ENCODE measurements around the gene NT5C2. TPM values are rescaled to one million over a fixed set of nuclear protein-coding genes. Genes with fewer than 3 reads are reported as not detected.

Gene NT5C2
- total and polyA plus RNA-seq, 2 experiments from 2014 or later = 52.6 to 69.0 TPM

GRCh38 chr10:103117247-103117646 is 75.8 kb downstream of the NT5C2 start:
- WGBS, 2 experiments (ENCODE audit: low coverage in 1 of 2, low lambda C conversion rate in 2 of 2, missing lambda C conversion rate in 2 of 2) = 100% methylated on average over 2 of the region's 2 CpGs
- H3K4me3 ChIP-seq = no peak overlapping the region
- H3F3A ChIP-seq (ENCODE audit: insufficient read depth) = peaks cover 14% of the 10 kb centered on the region
- DNase-seq = no peak
- H3K4me2 ChIP-seq (ENCODE audit: unreplicated experiment) = no peak overlapping the region
- TF ChIP-seq EZH2phosphoT487 (IDR thresholded peaks at IDR 0.05; ENCODE audit: insufficient read depth, low read depth) (no peak), EZH2 (IDR thresholded peaks at IDR 0.05; ENCODE audit: insufficient read depth, poor library complexity, severe bottlenecking) (no peak)
- peaks cover 5% of the 10 kb centered on the region; the same call in 1 of the 2 replicates for H3K36me3 ChIP-seq (ENCODE audit: low read depth)
- H3K79me2 ChIP-seq (ENCODE audit: insufficient read depth) = peaks cover 91% of the 10 kb centered on the region
- peaks cover 5% of the 10 kb centered on the region; the same call in 1 of the 2 replicates for H4K20me1 ChIP-seq (ENCODE audit: insufficient read depth)
- no peak overlapping the region for H3K9ac ChIP-seq
- H3K9me2 ChIP-seq (ENCODE audit: insufficient read depth) = no peaks in the 10 kb centered on the region
- no peak overlapping the region for H3K27ac ChIP-seq
- in situ Hi-C loops (cut with MboI) = no loop called here
- H3K9me3 ChIP-seq (ENCODE audit: low read depth) = no peaks in the 10 kb centered on the region
- H3K27me3 ChIP-seq (replicated peaks; ENCODE audit: insufficient read depth) = no peaks in the 10 kb centered on the region
- H3K4me1 ChIP-seq (ENCODE audit: insufficient read depth) = peaks cover 24% of the 10 kb centered on the region
- H2AFZ ChIP-seq = no peak overlapping the region

- in situ Hi-C loops (cut with MboI) = no loop called here
- H3K4me1 ChIP-seq (ENCODE audit: insufficient read depth) = peaks cover 7% of the 10 kb centered on the region
Observed at GRCh38 chr10:103114876-103115275, 78.2 kb downstream of the NT5C2 start.

GRCh38 chr10:103111918-103112877 is 80.9 kb downstream of the NT5C2 start:
- Histone ChIP-seq H4K20me1 (ENCODE audit: insufficient read depth) (peaks cover 5% of the 10 kb centered on the region; the same call in 1 of the 2 replicates), H3K9me3 (ENCODE audit: low read depth) (no peaks in the 10 kb centered on the region), H3K4me1 (ENCODE audit: insufficient read depth) (peaks cover 6% of the 10 kb centered on the region), H3K27me3 (replicated peaks; ENCODE audit: insufficient read depth) (no peaks in the 10 kb centered on the region), H3F3A (ENCODE audit: insufficient read depth) (peaks cover 17% of the 10 kb centered on the region), H3K9me2 (ENCODE audit: insufficient read depth) (no peaks in the 10 kb centered on the region), H3K9ac (no peak overlapping the region), H3K4me2 (ENCODE audit: unreplicated experiment) (no peak overlapping the region), H3K4me3 (no peak overlapping the region), H3K79me2 (ENCODE audit: insufficient read depth) (peaks cover 93% of the 10 kb centered on the region), H2AFZ (no peak overlapping the region), H3K27ac (peak overlapping the region; percentile 20), H3K36me3 (ENCODE audit: low read depth) (peaks cover 9% of the 10 kb centered on the region; the same call in 1 of the 2 replicates)
- TF ChIP-seq EZH2 (IDR thresholded peaks at IDR 0.05; ENCODE audit: insufficient read depth, poor library complexity, severe bottlenecking) (no peak), EZH2phosphoT487 (IDR thresholded peaks at IDR 0.05; ENCODE audit: insufficient read depth, low read depth) (no peak)
- WGBS, 2 experiments (ENCODE audit: low coverage in 1 of 2, low lambda C conversion rate in 2 of 2, missing lambda C conversion rate in 2 of 2) = 53 to 58% methylated on average over 4 of the region's 4 CpGs
- no peak for DNase-seq
- in situ Hi-C loops (cut with MboI) = no loop called here

More at GRCh38 chr10:103114876-103115275, 78.2 kb downstream of the NT5C2 start:
- no peaks in the 10 kb centered on the region for H3K9me3 ChIP-seq (ENCODE audit: low read depth)
- H3K27me3 ChIP-seq (replicated peaks; ENCODE audit: insufficient read depth) = no peaks in the 10 kb centered on the region
- H4K20me1 ChIP-seq (ENCODE audit: insufficient read depth) = peaks cover 5% of the 10 kb centered on the region; the same call in 1 of the 2 replicates
- H3K4me2 ChIP-seq (ENCODE audit: unreplicated experiment) = no peak overlapping the region
- peaks cover 5% of the 10 kb centered on the region; the same call in 1 of the 2 replicates for H3K36me3 ChIP-seq (ENCODE audit: low read depth)
- TF ChIP-seq EZH2 (IDR thresholded peaks at IDR 0.05; ENCODE audit: insufficient read depth, poor library complexity, severe bottlenecking) (no peak), EZH2phosphoT487 (IDR thresholded peaks at IDR 0.05; ENCODE audit: insufficient read depth, low read depth) (no peak)
- no peak overlapping the region for H3K4me3 ChIP-seq
- 99% methylated on average over 6 of the region's 6 CpGs for WGBS, 2 experiments (ENCODE audit: low coverage in 1 of 2, low lambda C conversion rate in 2 of 2, missing lambda C conversion rate in 2 of 2)
- peaks cover 94% of the 10 kb centered on the region for H3K79me2 ChIP-seq (ENCODE audit: insufficient read depth)
- H3F3A ChIP-seq (ENCODE audit: insufficient read depth) = peaks cover 17% of the 10 kb centered on the region
- no peak overlapping the region for H2AFZ ChIP-seq
- no peak overlapping the region for H3K9ac ChIP-seq
- H3K27ac ChIP-seq = no peak overlapping the region
- no peak for DNase-seq
- H3K9me2 ChIP-seq (ENCODE audit: insufficient read depth) = no peaks in the 10 kb centered on the region

DNA sequence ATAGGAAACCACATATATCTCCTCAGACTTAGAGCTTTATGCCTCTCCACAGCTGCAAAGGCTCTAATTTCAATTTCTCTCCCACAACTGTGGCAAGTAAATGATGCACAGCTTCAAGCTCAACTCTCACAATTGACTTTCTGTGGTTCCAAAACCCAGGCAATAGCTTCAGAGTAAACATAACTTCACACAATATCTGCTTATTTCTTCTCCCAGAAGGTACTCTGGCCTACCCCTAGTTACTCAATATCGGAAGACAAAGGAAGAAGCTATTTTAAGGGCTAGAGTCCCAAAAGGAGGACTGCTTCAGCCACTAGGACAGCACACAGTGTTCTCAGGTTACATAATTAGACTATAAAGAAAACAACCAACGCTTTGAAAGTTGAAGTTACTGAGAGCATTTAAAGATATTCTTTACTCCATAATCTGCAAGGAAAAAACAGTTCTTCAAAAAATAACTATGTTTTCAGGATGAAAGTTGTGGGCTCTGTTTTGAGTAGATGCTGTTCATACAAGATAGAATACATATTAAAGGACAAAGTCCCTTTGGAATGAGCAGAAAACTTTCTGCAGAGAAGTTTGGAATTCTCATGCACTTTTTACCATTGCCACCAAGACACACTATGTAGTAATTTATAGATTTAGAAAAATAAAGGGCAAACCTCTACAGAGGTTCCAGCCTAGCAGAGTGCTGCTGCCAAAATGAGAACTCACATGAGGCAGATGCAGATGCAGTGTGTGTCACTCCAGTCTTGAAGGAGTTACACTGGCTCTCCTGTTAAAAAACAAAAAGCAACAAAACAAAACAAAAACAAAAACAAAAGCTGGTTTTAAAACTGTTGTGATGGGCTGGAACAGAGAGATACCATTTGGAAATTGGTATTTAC is 81.8 kb downstream of the NT5C2 start:
- no peak for TF ChIP-seq EZH2 (IDR thresholded peaks at IDR 0.05; ENCODE audit: insufficient read depth, poor library complexity, severe bottlenecking)
- no peak for TF ChIP-seq EZH2phosphoT487 (IDR thresholded peaks at IDR 0.05; ENCODE audit: insufficient read depth, low read depth)
- H3K4me3 ChIP-seq = no peak overlapping the region
- peak; percentile 50 for DNase-seq
- no peak overlapping the region for H3K9ac ChIP-seq
- no peak overlapping the region for H2AFZ ChIP-seq
- 11 to 20% methylated on average over 2 of the region's 2 CpGs for WGBS, 2 experiments (ENCODE audit: low coverage in 1 of 2, low lambda C conversion rate in 2 of 2, missing lambda C conversion rate in 2 of 2)
- no peak overlapping the region for H3K4me2 ChIP-seq (ENCODE audit: unreplicated experiment)
- no peaks in the 10 kb centered on the region for H3K27me3 ChIP-seq (replicated peaks; ENCODE audit: insufficient read depth)
- H3K4me1 ChIP-seq (ENCODE audit: insufficient read depth) = peaks cover 6% of the 10 kb centered on the region
- no peaks in the 10 kb centered on the region for H3K9me3 ChIP-seq (ENCODE audit: low read depth)
- H3K79me2 ChIP-seq (ENCODE audit: insufficient read depth) = peaks cover 93% of the 10 kb centered on the region
- no peaks in the 10 kb centered on the region for H3K9me2 ChIP-seq (ENCODE audit: insufficient read depth)
- peak overlapping the region; percentile 20 for H3K27ac ChIP-seq
- peaks cover 17% of the 10 kb centered on the region for H3F3A ChIP-seq (ENCODE audit: insufficient read depth)
- in situ Hi-C loops (cut with MboI) = no loop called here
- H4K20me1 ChIP-seq (ENCODE audit: insufficient read depth) = peaks cover 5% of the 10 kb centered on the region; the same call in 1 of the 2 replicates
- H3K36me3 ChIP-seq (ENCODE audit: low read depth) = peaks cover 9% of the 10 kb centered on the region; the same call in 1 of the 2 replicates

Data from GM23248 (cell line).